Astrocyte (in vitro differentiated cells and primary cell): ENCODE results near the gene LRP1B.

Experiments
- CTCF ChIP-seq: IDR thresholded peaks from 2 replicates; pipeline ENCODE4 v1.5.1; 2011; ENCODE audit warnings: low read depth, mild to moderate bottlenecking, inconsistent platforms, low read length, moderate library complexity; ENCODE audit not compliant: insufficient read depth
- EZH2 ChIP-seq: IDR thresholded peaks from 2 replicates; pipeline ENCODE4 v1.6.1; 2012; ENCODE audit warnings: mild to moderate bottlenecking, low read length, inconsistent platforms; ENCODE audit not compliant: insufficient read depth

DNA sequence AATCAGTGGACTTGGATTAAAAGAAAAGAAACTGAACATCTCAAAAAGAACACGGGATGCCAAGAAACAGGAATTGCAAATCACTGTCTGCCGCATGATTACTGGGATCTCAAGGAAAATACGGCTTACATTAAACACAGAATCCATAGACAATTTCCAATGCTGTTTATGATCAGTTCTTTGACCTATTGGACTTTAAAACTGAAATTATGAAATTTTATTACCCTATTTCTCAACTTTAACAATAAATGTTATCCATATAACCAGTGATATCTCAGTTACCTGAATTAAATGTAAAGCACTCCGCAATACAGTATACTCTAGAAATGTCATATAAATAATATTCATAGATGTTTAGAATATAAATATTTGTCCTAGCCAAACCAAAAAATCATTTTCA, 1793.8 kb downstream of the LRP1B start:
- no peak for TF ChIP-seq CTCF
- no peak for TF ChIP-seq EZH2
